AML-193 (cell line): ENCODE measurements around the gene CBY2.

ENCODE experiments used
- DNase-seq, 2 experiments: peaks; one replicate each; lab custom pipeline; 2025; lab: John Stamatoyannopoulos, UW

Gene CBY2

DNA sequence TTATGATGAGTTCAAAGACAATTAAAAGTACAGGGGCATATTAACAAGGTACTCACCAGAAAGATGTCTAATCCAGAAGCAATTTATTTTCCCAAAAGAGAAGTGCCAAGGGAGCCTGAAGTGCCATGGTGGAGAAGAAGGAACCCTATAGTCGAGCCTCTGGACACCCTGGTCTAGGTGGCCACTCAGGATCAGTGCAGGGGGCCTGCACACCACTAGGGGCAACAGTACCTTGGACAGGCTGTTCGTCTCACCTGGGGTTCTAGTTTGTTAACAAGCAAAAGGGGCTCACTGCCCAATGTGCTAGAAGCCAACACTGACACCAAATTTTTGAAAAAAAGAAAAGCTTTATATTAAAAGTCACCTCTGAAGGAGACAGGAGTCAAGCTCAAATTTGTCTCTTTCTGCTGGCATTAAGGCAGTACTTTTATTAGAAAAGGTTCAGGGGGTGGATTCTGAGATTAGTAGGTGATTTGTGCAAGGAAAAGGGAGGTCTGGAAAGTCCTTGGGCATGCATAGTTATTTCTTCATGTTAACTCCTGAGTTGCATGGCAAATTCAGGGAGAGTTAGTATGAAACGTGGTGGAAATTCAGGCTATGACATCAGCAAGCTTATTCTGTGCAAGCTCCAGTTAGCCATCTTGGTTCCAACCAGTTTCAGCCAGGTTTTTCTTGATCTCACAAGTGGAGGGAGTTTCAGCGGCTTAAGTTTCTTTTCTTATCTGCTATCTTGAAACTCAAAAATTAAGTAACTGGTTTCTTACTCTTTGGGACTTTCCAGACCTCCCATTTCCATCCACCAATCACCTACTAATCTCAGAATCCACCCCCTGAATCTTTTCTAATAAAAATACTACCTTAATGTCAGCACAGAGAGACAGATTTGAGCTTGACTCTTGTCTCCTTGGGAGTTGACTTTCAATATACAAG is 884 bp upstream of the CBY2 start:
- DNase-seq = no peak

DNA sequence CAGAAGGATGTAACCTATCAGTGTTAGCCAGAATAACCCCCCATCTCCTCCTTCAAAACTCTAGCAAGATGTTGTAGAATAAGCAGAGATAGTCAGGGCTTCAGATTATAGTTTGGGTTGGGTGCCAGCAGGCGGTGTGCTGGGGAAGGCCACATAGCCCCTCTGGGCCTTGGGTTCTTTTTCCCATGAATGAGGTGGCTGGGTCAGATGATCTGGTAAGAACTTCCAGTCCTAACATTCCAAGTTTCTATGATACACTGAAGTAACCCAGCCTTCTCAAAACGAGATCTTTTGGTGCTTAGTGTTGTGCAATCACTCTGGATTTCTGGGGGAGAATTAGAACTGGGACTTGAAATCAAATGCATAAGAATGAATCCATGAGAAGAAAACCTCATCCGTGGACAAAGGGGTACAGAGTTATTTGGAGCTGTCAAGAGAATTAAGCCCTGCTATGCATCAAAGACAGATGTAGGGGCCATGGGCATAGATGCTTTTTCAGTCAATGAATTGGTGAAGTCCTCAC is 810 bp downstream of the CBY2 start:
- no peak for DNase-seq

DNA sequence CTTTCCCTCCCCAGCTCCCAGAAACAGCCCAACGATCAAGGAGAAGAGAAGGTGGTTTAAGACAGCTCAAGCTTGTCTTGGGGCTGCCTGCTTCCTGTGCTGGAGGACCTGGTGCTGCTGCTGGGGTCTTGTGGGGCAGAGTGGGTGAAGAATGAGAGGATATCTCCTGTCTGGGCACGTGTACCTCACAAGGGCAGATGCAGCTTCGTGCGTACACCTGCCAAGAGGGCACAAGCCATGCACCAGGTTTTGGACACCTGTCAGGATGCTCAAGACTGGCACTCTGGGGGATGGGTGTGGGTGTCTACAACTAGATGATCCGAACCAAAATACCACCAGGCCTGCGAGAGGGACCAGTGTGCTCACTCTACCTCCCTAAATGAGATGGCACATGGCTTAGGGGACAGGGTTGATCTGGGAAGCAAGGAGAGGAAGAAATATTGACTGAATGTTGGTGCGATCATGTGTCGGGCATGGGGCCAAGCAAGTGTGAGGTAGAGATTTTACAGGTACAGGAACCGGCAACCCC is 2.2 kb downstream of the CBY2 start:
- no peak for DNase-seq

DNA sequence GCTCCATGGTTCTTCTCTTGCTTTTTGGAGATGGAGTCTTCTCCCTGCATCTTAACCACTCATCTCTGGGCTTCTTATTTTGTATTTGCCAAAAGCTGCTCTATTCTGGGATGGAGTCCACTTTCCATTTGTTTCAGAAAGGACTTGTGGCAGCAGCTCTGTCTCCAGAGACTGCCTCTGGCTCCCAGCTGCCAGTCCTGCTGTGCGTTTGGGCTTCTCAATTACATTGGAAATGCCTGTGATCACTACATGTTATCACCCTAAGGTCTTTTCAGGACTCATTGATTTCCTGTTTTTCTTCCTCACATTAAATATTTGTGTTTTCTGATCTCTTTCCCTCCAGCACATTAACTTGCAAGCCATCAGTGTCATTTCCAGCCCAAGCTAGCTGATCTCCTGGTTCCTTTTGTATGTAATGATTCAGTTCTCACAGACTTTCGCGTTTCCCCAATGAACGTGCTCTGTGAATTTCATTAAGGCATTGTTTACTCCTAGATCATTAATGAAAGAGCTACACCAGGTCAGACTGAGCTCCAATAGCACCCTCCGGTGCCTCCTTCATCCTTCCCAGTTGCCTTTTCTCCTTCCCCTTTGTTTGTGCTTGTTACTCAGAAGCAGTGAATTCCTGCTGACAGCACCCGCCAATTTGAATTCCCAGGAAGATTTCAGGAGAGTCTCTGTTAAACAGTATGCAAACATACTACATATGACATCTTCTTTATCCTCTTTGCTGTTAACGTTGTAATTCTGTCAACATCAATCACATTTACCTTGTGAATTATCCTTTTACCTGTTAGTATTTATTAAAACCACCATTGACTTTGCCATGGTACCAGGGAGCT is 3.0 kb downstream of the CBY2 start:
- no peak for DNase-seq

DNA sequence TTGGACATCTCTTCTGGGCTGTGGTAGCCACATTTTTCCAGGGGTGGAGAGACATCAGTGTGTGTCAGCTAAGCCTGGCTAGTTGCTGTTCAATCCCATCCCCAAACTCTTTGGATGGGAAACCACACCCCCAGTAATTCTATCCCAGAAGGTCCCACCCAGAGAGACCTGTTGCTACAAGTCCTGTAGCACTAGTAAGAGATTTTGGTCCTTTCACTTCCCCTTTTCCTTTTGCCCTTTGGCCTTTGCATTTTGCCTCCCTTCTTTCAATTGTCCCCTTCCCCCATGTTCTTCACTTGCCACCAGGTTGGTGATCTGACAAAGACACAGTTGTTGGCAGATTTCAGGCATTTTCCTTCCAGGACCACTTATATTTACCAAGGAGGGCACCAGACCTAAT is 3.8 kb downstream of the CBY2 start:
- DNase-seq = no peak

DNA sequence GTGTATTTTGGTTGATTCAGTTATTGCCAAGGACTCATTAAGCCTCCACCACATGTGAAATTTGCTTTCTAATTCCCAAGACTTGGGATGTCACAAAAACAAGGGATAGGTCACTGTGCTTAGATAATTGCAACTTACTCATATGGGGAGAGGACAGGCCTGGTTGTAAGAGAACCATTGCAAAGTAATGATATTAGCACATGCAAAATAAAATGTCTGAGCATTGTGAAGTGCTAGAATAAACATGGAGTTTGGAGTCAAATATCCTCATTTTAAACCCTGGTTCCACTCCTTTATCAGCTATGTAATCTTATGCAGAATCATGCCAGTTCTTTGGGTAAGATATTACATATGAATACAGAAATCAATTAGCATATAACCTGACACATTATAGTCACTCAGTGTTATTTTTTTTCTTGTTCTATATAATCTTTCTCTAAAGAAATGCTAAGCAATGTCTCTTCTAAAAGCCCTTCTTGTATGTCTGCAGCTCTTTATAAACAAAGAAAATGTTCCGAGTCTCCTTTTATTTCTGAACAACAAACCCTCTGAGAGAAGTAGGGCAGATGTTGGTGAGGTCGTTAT is 5.5 kb downstream of the CBY2 start:
- DNase-seq = no peak

DNA sequence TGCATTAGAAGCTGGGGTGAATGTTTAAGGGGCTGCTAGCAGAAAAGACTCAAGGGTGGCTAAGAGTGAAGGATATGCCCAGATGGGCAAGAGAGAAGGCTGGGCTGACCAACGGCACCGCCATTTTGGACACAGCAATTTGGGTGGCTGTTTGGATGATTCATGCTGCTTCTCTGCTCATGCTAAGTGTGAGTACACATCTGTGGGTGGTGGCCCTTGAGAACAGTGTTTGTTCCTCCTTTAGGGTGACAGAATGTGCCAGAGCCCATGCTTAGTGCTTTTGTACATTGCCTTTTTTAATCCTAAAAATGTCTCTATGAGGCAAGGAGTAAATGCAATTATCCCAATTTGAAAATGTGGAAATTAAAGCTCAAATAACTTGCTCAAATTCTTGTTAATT is 9.8 kb downstream of the CBY2 start:
- no peak for DNase-seq

DNA sequence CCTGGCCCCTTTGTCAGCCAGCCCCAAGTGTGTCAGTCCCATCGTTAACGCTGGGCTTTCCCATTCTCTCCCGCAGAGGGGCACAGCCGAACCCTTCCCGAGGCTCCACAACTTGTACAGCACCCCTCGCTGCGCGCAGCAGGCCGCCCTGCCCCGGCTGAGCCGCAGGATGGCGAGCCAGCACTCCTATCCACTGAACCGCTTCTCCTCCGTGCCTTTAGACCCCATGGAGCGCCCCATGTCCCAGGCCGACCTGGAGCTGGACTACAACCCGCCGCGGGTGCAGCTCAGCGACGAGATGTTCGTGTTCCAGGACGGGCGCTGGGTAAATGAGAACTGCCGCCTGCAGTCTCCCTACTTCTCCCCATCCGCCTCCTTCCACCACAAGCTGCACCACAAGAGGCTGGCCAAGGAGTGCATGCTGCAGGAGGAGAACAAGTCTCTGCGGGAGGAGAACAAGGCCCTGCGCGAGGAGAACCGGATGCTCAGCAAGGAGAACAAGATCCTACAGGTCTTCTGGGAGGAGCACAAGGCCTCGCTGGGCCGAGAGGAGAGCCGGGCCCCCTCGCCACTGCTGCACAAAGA is 11.1 kb downstream of the CBY2 start:
- DNase-seq = no peak

DNA sequence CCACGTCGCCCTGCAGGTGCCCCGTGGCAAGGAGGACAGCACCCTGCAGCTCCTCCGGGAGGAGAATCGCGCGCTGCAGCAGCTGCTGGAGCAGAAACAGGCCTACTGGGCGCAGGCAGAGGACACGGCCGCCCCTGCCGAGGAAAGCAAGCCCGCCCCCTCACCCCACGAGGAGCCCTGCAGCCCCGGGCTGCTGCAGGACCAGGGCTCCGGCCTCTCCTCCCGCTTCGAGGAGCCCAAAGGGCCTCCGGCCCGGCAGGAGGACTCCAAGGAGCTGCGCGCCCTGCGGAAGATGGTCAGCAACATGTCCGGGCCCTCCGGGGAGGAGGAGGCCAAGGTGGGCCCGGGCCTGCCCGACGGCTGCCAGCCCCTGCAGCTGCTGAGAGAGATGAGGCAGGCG is 11.6 kb downstream of the CBY2 start:
- no peak for DNase-seq

DNA sequence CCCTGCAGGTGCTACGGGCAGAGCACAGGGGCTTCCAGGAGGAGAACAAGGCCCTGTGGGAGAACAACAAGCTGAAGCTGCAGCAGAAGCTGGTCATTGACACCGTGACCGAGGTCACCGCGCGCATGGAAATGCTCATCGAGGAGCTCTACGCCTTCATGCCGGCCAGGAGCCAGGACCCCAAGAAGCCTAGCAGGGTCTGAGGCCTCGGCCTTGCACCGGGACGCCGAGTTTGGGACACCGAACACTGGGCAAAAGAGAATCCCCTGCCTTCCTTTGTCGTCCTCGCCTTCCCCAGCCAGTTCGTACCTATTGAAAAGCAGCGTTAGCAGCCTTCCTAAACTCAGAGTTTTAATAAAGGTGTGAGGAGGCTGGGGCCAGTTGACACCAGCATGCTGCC is 12.1 kb downstream of the CBY2 start:
- no peak for DNase-seq

DNA sequence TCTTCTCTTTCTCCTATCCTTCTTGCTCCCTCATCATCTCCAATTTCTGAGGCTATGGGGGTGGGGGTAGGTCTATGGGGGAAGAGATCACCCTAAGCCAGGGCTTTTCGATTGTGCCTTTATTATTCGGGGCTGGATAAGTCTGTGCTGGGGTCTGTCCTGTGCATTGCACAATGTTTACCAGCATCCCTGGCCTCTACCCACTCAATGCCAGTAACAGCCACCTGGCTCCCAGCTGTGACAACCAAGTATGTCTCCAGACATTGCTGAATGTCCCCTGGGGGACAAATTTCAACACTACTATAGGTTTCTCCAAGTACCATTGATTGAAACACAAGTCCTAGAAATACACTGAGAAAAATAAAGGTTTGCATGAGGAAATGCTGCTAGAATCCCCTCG is 13.2 kb downstream of the CBY2 start:
- DNase-seq = no peak

DNA sequence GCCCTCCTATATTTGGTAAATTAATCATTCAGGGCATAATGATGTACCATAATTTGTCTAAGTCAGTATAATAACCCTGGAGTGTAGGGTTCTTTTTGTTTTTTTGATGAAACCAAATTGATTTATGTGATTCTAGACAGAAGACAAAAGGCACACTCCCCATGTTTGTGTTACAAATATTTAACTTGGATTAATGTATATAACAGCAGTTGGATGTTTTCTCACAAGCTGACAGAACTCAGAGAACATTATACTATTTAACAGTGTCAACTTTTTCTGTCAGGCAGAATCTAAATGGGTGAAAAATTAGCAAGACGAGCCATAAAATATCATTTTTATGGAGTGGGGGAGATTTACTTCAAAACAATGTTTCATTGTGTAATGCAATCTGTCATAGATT is 15.2 kb downstream of the CBY2 start:
- DNase-seq = no peak

DNA sequence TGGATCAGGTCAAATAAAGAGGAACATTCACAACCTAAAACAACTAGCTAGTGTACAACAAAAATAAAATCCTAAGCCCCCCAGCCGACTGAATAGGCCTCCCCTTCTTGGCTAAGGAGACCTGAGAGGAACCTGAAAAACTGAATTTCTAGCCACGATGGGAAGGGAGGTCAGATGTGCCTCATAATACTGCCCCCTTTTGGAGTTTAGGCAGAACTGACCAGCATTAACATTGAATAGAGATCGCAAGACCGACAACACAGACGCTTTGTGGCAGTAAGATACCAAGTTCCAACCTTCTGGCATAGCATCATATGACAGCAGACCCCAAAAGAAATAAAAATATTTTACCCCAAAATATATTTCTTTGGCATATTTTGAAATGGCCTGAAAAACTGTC is 15.9 kb downstream of the CBY2 start:
- DNase-seq = peak; percentile 59 to 61

DNA sequence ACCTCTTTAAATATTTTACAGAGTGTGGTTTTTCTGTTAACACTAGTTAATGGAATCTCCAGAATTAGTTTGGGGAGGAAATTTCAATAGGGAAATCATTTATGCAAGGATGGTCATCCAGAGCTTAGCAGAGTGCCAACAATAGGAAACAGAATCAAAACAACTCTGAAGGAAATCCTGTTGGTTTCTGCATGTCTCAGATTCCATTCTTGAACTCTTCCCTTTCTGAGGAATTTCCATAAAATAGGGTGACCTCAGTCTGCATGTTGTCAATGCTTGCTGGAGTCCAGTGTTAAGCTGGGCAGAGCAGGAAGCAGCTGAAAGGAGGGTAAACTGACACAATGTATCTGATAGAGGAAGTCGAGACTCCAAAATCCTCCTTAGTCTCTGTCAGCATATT is 16.9 kb downstream of the CBY2 start:
- DNase-seq = no peak

DNA sequence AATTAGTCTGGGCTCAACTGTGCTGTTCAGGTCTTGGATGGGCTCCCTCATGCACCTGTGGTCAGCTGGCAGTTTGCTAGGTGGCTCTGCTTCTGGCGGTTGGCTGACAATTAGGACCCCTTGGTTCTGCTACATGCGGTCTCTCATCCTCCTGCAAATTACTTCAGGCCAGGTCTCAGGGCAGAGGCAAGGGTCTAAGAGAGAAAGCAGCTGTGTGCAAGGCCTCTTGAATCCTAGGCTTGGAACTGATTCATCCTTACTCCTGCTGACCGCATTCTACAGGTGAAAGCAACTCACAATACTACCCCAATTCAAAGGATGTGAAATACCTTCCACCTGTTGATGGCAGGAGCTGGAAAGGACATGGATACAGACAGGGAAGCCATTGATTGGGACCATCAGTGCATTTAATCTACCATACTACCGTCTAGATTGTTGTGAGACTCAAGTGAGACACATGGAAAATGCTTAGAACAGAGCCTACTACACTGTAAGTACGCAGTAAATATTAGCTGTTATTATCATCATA is 19.1 kb downstream of the CBY2 start:
- no peak for DNase-seq

DNA sequence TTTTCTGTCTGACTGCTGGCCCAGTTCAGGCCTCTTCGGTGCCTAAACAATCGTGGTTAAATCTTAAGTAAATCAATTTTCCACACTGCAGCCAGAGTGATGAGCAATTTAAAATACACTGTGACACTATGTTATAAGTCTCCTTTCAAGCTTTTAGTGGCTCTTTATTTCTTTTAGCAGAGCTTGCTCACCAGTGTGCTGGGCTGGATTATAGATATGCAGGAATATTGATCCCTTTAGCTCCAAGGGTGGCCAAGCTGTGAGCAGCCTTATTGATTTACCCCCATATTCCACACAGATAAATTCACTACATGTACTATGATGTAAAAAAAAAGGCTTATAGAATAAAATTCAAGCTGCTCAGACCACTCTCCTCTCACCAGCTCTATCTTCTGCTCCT is 21.7 kb downstream of the CBY2 start:
- no peak for DNase-seq

DNA sequence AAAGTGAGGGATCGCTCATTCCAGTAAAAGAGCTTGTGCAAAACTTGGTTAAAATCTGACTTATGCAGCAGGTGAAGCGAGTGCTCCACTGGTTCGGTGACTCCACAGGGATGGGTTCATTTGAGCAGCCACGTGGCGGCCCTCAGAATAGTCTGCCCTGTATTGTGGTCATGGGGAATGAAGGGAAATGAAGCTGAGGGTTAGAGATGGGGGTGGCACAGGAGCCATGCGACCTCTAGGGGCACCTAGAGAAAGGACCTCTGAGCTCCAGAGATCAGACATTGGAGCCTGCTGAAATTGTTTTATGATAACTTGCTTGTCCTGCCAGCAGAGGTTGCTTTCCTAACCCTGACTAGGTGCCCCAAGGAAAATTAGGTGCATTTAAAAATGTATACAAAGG is 26.6 kb downstream of the CBY2 start:
- peak; percentile 12 for DNase-seq

DNA sequence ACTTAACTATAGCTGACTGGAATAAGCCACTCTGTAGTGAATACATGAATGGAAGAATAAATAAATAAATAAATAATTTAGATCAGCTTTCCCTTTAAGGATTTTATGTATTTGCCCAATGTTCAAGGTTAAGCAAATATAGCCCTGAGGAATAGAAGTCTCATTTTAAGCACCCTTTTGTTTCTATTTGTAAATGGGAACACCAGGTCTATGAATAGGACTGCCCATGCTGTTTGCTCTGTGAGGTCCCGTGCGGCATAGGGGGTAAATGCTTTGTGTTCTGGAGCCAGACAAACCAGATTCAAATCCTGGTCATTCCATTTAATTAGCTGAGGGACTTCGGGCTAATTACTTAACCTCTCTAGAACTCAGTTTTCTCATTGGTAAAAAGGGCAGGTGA is 29.3 kb downstream of the CBY2 start:
- no peak for DNase-seq

DNA sequence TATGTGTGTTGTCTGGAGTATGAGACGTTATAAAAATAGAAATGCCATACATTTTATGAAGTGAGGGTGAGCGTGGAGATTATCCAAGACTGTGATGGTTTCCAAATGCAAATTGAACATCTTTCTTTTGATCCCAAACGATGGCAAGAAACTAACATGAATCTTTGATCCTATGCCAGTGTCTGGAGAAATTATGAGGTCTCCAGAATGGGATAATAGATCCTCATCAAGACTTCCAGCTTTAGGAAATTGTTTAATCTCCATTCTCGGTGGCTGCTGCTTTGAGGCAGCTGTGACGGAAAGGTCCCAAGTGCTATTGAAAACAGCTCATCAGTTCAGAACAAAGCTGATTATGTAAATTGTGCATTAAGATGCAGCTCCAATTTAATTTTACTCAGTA is 30.8 kb downstream of the CBY2 start:
- DNase-seq = no peak

DNA sequence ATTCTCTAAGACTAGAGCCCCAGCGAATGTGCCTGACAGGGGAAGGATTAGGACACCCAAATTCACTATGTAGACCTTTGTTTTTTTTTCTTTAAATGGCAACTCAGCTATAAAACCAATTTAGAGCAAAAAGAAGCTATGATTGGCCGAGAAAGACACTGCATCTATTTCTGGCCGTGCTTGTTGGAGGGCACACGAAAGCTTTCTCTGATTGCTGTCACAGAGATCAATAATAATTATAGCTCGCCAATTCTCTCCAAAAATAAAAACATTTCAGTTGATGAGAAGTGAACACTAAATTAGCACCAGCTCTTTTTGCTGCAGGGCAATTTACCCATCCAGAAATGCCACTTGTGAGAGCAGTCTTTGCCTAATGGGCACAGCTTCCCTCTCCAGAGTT is 31.2 kb downstream of the CBY2 start:
- DNase-seq = no peak

DNA sequence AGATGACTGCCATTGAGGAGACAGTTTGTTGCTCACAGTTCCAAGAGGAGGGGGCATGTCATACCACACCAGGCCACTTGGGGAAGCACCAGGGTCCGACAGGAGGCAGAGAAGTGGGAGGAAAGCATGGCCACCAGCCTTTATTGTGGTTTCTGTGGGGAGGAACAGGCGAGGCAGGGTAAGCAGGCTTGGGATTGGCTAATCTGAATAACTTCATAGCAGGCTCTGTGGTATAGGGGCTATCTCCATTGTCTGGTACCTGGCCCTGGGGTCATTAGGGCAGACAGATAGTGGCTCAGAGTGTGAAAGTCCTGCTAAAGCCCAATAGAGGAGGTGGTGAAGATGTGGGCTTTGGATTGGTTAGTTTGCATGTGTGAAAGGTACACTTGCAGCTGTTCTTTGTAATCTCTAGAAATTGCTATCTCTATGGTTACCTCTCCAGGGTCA is 35.5 kb downstream of the CBY2 start:
- peak in 1 of 2 experiments; percentile 15 for DNase-seq

DNA sequence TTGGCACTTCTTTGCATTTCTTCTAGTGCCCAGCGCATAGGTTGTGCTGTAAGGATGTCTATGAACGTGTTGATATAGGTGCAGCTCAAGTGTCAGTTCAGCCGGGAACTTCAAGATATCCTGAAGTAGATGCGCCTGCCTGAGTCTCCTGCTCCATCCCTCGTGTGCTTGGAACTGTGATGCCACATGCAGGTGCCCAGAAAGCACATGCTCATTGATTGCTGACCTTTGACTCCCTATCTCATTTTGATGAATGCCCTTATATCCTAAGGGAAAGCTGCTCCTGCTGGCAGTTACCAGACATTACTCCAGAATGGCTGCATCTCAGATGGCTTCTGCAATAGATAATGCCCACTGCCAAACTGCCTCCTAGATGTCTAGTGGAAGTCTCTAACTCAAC is 40.9 kb downstream of the CBY2 start:
- no peak for DNase-seq
